Activated naive CD8-positive, alpha-beta T cell treated with anti-CD3 and anti-CD28 coated beads for 36 hours (primary cell): ENCODE data around the gene DISP3. TPM values are rescaled to one million over a fixed set of nuclear protein-coding genes. Genes with fewer than 3 reads are reported as not detected.

Experiments used
- DNase-seq: peaks from one replicate; pipeline ENCODE4 v3.0.0; 2021
- H3K27ac Mint-ChIP-seq: one replicate; pipeline ENCODE4 v1.8.0; 2022; ENCODE audit warnings: mild to moderate bottlenecking, moderate library complexity, mixed read lengths
- H3K27me3 Mint-ChIP-seq: one replicate; pipeline ENCODE4 v1.8.0; 2022; ENCODE audit warnings: mild to moderate bottlenecking, mixed read lengths
- H3K36me3 Mint-ChIP-seq: one replicate; pipeline ENCODE4 v1.8.0; 2021; ENCODE audit warnings: mild to moderate bottlenecking, mixed read lengths
- H3K4me1 Mint-ChIP-seq: one replicate; pipeline ENCODE4 v1.8.0; 2021; ENCODE audit warnings: mixed read lengths
- H3K4me3 Mint-ChIP-seq: one replicate; pipeline ENCODE4 v1.8.0; 2022; ENCODE audit warnings: mild to moderate bottlenecking, moderate library complexity, mixed read lengths
- H3K9me3 Mint-ChIP-seq: one replicate; pipeline ENCODE4 v1.8.0; 2022; ENCODE audit warnings: mixed read lengths
- total RNA-seq, 2 experiments: library from RNA; stranded (reverse); gene quantifications; one replicate each; pipeline ENCODE4 v1.2.3, GENCODE V29; 2021

DISP3 gene
- total RNA-seq, 2 experiments from 2014 or later = 0.20 to 0.58 TPM

GRCh38 chr1:11492235-11492634 is 13.3 kb downstream of the DISP3 start:
- no peaks in the 10 kb centered on the region for H3K9me3 Mint-ChIP-seq
- H3K36me3 Mint-ChIP-seq = no peaks in the 10 kb centered on the region
- DNase-seq = no peak
- H3K27ac Mint-ChIP-seq = no peak overlapping the region
- H3K4me3 Mint-ChIP-seq = no peak overlapping the region
- no peaks in the 10 kb centered on the region for H3K4me1 Mint-ChIP-seq
- peaks cover 8% of the 10 kb centered on the region for H3K27me3 Mint-ChIP-seq

- Mint-ChIP-seq H3K36me3 (no peaks in the 10 kb centered on the region), H3K27me3 (peaks cover 8% of the 10 kb centered on the region), H3K27ac (no peak overlapping the region), H3K4me3 (no peak overlapping the region), H3K4me1 (no peaks in the 10 kb centered on the region), H3K9me3 (no peaks in the 10 kb centered on the region)
- DNase-seq = no peak
Observed at GRCh38 chr1:11493972-11494655, 15.2 kb downstream of the DISP3 start.

GRCh38 chr1:11494771-11495170 is 15.8 kb downstream of the DISP3 start:
- DNase-seq = no peak
- Mint-ChIP-seq H3K4me3 (no peak overlapping the region), H3K36me3 (no peaks in the 10 kb centered on the region), H3K9me3 (no peaks in the 10 kb centered on the region), H3K4me1 (no peaks in the 10 kb centered on the region), H3K27ac (no peak overlapping the region), H3K27me3 (peaks cover 12% of the 10 kb centered on the region)

- no peak for DNase-seq
- no peaks in the 10 kb centered on the region for H3K36me3 Mint-ChIP-seq
- peaks cover 15% of the 10 kb centered on the region for H3K27me3 Mint-ChIP-seq
- no peak overlapping the region for H3K4me3 Mint-ChIP-seq
- H3K9me3 Mint-ChIP-seq = no peaks in the 10 kb centered on the region
- no peaks in the 10 kb centered on the region for H3K4me1 Mint-ChIP-seq
- H3K27ac Mint-ChIP-seq = no peak overlapping the region
Observed at GRCh38 chr1:11495579-11495978, 16.6 kb downstream of the DISP3 start.

GRCh38 chr1:11496551-11497080 is 17.7 kb downstream of the DISP3 start:
- H3K9me3 Mint-ChIP-seq = no peaks in the 10 kb centered on the region
- H3K36me3 Mint-ChIP-seq = no peaks in the 10 kb centered on the region
- DNase-seq = no peak
- peaks cover 23% of the 10 kb centered on the region for H3K27me3 Mint-ChIP-seq
- no peaks in the 10 kb centered on the region for H3K4me1 Mint-ChIP-seq
- no peak overlapping the region for H3K4me3 Mint-ChIP-seq
- H3K27ac Mint-ChIP-seq = no peak overlapping the region

- peaks cover 4% of the 10 kb centered on the region for H3K36me3 Mint-ChIP-seq
- DNase-seq = no peak
- no peak overlapping the region for H3K27ac Mint-ChIP-seq
- no peaks in the 10 kb centered on the region for H3K9me3 Mint-ChIP-seq
- peaks cover 33% of the 10 kb centered on the region for H3K27me3 Mint-ChIP-seq
- H3K4me3 Mint-ChIP-seq = no peak overlapping the region
- H3K4me1 Mint-ChIP-seq = no peaks in the 10 kb centered on the region
Observed at GRCh38 chr1:11498956-11499594, 20.1 kb downstream of the DISP3 start.

GRCh38 chr1:11499601-11500331 is 20.8 kb downstream of the DISP3 start:
- H3K9me3 Mint-ChIP-seq = peaks cover 5% of the 10 kb centered on the region
- DNase-seq = no peak
- no peaks in the 10 kb centered on the region for H3K4me1 Mint-ChIP-seq
- H3K27me3 Mint-ChIP-seq = peaks cover 33% of the 10 kb centered on the region
- H3K36me3 Mint-ChIP-seq = peaks cover 4% of the 10 kb centered on the region
- H3K27ac Mint-ChIP-seq = no peak overlapping the region
- no peak overlapping the region for H3K4me3 Mint-ChIP-seq

GRCh38 chr1:11500881-11501280 is 21.9 kb downstream of the DISP3 start:
- no peak overlapping the region for H3K4me3 Mint-ChIP-seq
- H3K27ac Mint-ChIP-seq = no peak overlapping the region
- H3K36me3 Mint-ChIP-seq = peaks cover 4% of the 10 kb centered on the region
- peaks cover 33% of the 10 kb centered on the region for H3K27me3 Mint-ChIP-seq
- peaks cover 11% of the 10 kb centered on the region for H3K9me3 Mint-ChIP-seq
- no peak for DNase-seq
- H3K4me1 Mint-ChIP-seq = no peaks in the 10 kb centered on the region

GRCh38 chr1:11501491-11501897 is 22.5 kb downstream of the DISP3 start:
- Mint-ChIP-seq H3K4me1 (no peaks in the 10 kb centered on the region), H3K27ac (no peak overlapping the region), H3K27me3 (peaks cover 33% of the 10 kb centered on the region), H3K4me3 (peak overlapping the region; percentile 23), H3K36me3 (peaks cover 4% of the 10 kb centered on the region), H3K9me3 (peaks cover 17% of the 10 kb centered on the region)
- peak; percentile 22 for DNase-seq

- H3K9me3 Mint-ChIP-seq = peaks cover 21% of the 10 kb centered on the region
- peak overlapping the region; percentile 23 for H3K4me3 Mint-ChIP-seq
- DNase-seq = no peak
- no peak overlapping the region for H3K27ac Mint-ChIP-seq
- H3K27me3 Mint-ChIP-seq = peaks cover 33% of the 10 kb centered on the region
- no peaks in the 10 kb centered on the region for H3K4me1 Mint-ChIP-seq
- peaks cover 4% of the 10 kb centered on the region for H3K36me3 Mint-ChIP-seq
Observed at GRCh38 chr1:11501906-11502485, 23.0 kb downstream of the DISP3 start.

GRCh38 chr1:11502516-11502915 is 23.6 kb downstream of the DISP3 start:
- H3K4me1 Mint-ChIP-seq = no peaks in the 10 kb centered on the region
- H3K36me3 Mint-ChIP-seq = peaks cover 4% of the 10 kb centered on the region
- H3K27ac Mint-ChIP-seq = no peak overlapping the region
- DNase-seq = no peak
- no peak overlapping the region for H3K4me3 Mint-ChIP-seq
- H3K27me3 Mint-ChIP-seq = peaks cover 33% of the 10 kb centered on the region
- H3K9me3 Mint-ChIP-seq = peaks cover 21% of the 10 kb centered on the region

GRCh38 chr1:11504599-11504998 is 25.6 kb downstream of the DISP3 start:
- H3K27me3 Mint-ChIP-seq = peaks cover 22% of the 10 kb centered on the region
- no peak overlapping the region for H3K27ac Mint-ChIP-seq
- DNase-seq = no peak
- peaks cover 23% of the 10 kb centered on the region for H3K9me3 Mint-ChIP-seq
- peaks cover 4% of the 10 kb centered on the region for H3K36me3 Mint-ChIP-seq
- H3K4me3 Mint-ChIP-seq = no peak overlapping the region
- no peaks in the 10 kb centered on the region for H3K4me1 Mint-ChIP-seq

GRCh38 chr1:11505591-11506538 is 26.9 kb downstream of the DISP3 start:
- H3K4me3 Mint-ChIP-seq = no peak overlapping the region
- H3K27ac Mint-ChIP-seq = no peak overlapping the region
- DNase-seq = no peak
- H3K36me3 Mint-ChIP-seq = peaks cover 4% of the 10 kb centered on the region
- H3K4me1 Mint-ChIP-seq = no peaks in the 10 kb centered on the region
- peaks cover 23% of the 10 kb centered on the region for H3K9me3 Mint-ChIP-seq
- peaks cover 14% of the 10 kb centered on the region for H3K27me3 Mint-ChIP-seq

- Mint-ChIP-seq H3K36me3 (no peaks in the 10 kb centered on the region), H3K4me1 (no peaks in the 10 kb centered on the region), H3K27ac (no peak overlapping the region), H3K27me3 (peaks cover 3% of the 10 kb centered on the region), H3K4me3 (no peak overlapping the region), H3K9me3 (peaks cover 23% of the 10 kb centered on the region)
- DNase-seq = no peak
Observed at GRCh38 chr1:11507309-11507708, 28.4 kb downstream of the DISP3 start.
